Fibroblast of lung (primary cell): ENCODE results near the gene CFAP221. TPM values are rescaled to one million over a fixed set of nuclear protein-coding genes. Genes with fewer than 3 reads are reported as not detected.

Experiments
- DNase-seq, 2 donors: peaks; one replicate each; pipeline versions ENCODE4 v3.0.0 to v3.0.0-alpha.2; 2010; ENCODE audit warnings: low read depth in 2 of 2
- H2AFZ ChIP-seq: 2 replicates; pipeline ENCODE4 v1.5.1; 2012; ENCODE audit warnings: low read length, control low read depth, inconsistent platforms
- H3K27ac ChIP-seq: 2 replicates; pipeline ENCODE4 v1.5.1; 2011; ENCODE audit warnings: low read length, control low read depth; ENCODE audit not compliant: insufficient read depth
- H3K27me3 ChIP-seq: 2 replicates; pipeline ENCODE4 v1.5.1; 2011; ENCODE audit warnings: mild to moderate bottlenecking, low read length; ENCODE audit not compliant: control insufficient read depth, insufficient read depth
- H3K36me3 ChIP-seq: 2 replicates; pipeline ENCODE4 v1.5.1; 2011; ENCODE audit warnings: low read length; ENCODE audit not compliant: control insufficient read depth, insufficient read depth
- H3K4me1 ChIP-seq: 2 replicates; pipeline ENCODE4 v1.5.1; 2011; ENCODE audit warnings: low read length; ENCODE audit not compliant: control insufficient read depth, insufficient read depth; ENCODE audit errors: extremely low read depth
- H3K4me2 ChIP-seq: 2 replicates; pipeline ENCODE4 v1.5.1; 2011; ENCODE audit warnings: low read length, control low read depth; ENCODE audit not compliant: insufficient read depth; ENCODE audit errors: extremely low read depth
- H3K4me3 ChIP-seq, 4 experiments: fragments of 200-600 bp in 1 of 4; sonication (generic) in 1 of 4; replicated peaks in 1 of 4; 2 replicates each; pipeline ENCODE4 v1.5.1; 2011 to 2016; ENCODE audit warnings: low read length in 4 of 4, low read depth in 3 of 4, mild to moderate bottlenecking in 3 of 4, control low read depth in 2 of 4, inconsistent platforms in 1 of 4, mixed read lengths in 1 of 4; ENCODE audit not compliant: insufficient read depth in 1 of 4; ENCODE audit errors: control extremely low read depth in 1 of 4
- H3K79me2 ChIP-seq: 2 replicates; pipeline ENCODE4 v1.5.1; 2012; ENCODE audit warnings: mild to moderate bottlenecking, low read length, inconsistent platforms; ENCODE audit not compliant: control insufficient read depth, insufficient read depth
- H3K9ac ChIP-seq: 2 replicates; pipeline ENCODE4 v1.5.1; 2011; ENCODE audit warnings: mild to moderate bottlenecking, low read length, control low read depth; ENCODE audit not compliant: insufficient read depth
- H3K9me3 ChIP-seq: 2 replicates; pipeline ENCODE4 v1.5.1; 2012; ENCODE audit warnings: low read depth, low read length; ENCODE audit not compliant: control insufficient read depth, insufficient read depth
- H4K20me1 ChIP-seq: 2 replicates; pipeline ENCODE4 v1.5.1; 2011; ENCODE audit warnings: low read length; ENCODE audit not compliant: control insufficient read depth, insufficient read depth; ENCODE audit errors: extremely low read depth
- CTCF ChIP-seq, 2 donors: IDR thresholded peaks in 1 of 2; conservative IDR thresholded peaks in 1 of 2; 1 replicate in 1 of 2; 2 replicates in 1 of 2; pipeline ENCODE4 v1.5.1; 2011 to 2012; ENCODE audit warnings: low read length in 2 of 2, control low read depth in 1 of 2, inconsistent platforms in 1 of 2, low read depth in 1 of 2, mild to moderate bottlenecking in 1 of 2
- EZH2 ChIP-seq: IDR thresholded peaks from 2 replicates; pipeline ENCODE4 v1.5.1; 2012; ENCODE audit warnings: low read length, control low read depth, mild to moderate bottlenecking; ENCODE audit errors: missing control alignments
- polyA plus RNA-seq, 2 donors: library from polyadenylated mRNA; depleted of rRNA in 1 of 2; stranded (reverse) in 1 of 2; unstranded in 1 of 2; fragments of >200 nt; gene quantifications; 2 replicates each; pipeline ENCODE4 v1.2.1, GENCODE V29; 2011 to 2012; ENCODE audit warnings: missing spikeins in 1 of 2
- total RNA-seq: library from RNA; depleted of rRNA; stranded (reverse); fragments of >200 nt; gene quantifications from 2 replicates; pipeline ENCODE4 v1.2.1, GENCODE V29; 2014

Gene CFAP221
- total and polyA plus RNA-seq, 2 donors (not counting 1 experiment from before 2014, with no cell fraction given), result 0.07 TPM; not detected in 1

DNA sequence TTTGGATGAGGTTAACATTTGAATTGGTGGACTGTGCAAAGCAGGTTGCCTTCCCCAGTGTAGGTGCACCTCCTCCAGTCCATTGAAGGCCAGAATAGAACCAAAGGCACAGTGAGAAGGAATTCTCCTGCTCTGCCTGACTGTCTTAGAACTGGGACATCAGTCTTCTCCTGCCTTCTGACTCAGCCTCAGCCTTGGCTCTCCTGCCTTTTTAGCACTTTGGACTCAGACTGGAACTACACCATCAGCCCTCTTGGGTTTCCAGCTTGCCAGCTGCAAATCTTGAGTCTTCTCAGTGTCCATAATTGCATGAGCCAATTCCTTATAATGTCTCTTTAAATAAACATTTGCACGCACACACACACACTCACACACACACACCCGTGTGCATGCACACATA, 126.8 kb downstream of the CFAP221 start:
- Histone ChIP-seq H3K4me3 (no peak overlapping the region), H3K36me3 (no peaks in the 10 kb centered on the region), H4K20me1 (no peaks in the 10 kb centered on the region), H3K27me3 (peaks cover 5% of the 10 kb centered on the region), H3K27ac (no peak overlapping the region), H3K4me1 (no peaks in the 10 kb centered on the region), H3K9ac (no peak overlapping the region), H2AFZ (no peak overlapping the region), H3K9me3 (no peaks in the 10 kb centered on the region), H3K4me2 (no peak overlapping the region), H3K79me2 (no peaks in the 10 kb centered on the region)
- no peak for DNase-seq
- TF ChIP-seq CTCF (conservative IDR thresholded peaks at IDR 0.05 in 1 of 2, IDR thresholded peaks at IDR 0.05 in 1 of 2; ENCODE audit: low read depth in 1 of 2, low read length in 2 of 2), result no peak
- no peak for TF ChIP-seq EZH2

- TF ChIP-seq CTCF (conservative IDR thresholded peaks at IDR 0.05 in 1 of 2, IDR thresholded peaks at IDR 0.05 in 1 of 2; ENCODE audit: low read depth in 1 of 2, low read length in 2 of 2) (no peak), EZH2 (no peak)
- peaks cover 5% of the 10 kb centered on the region for H3K27me3 ChIP-seq
These were observed 127.5 kb downstream of the CFAP221 start for GRCh38 chr2:119671752-119672151.

GRCh38 chr2:119672161-119672862, 128.1 kb downstream of the CFAP221 start:
- no peak overlapping the region for H3K9ac ChIP-seq
- no peak overlapping the region for H3K27ac ChIP-seq
- no peaks in the 10 kb centered on the region for H3K9me3 ChIP-seq
- no peak overlapping the region for H2AFZ ChIP-seq
- no peaks in the 10 kb centered on the region for H3K4me1 ChIP-seq
- no peak overlapping the region for H3K4me3 ChIP-seq
- TF ChIP-seq CTCF (conservative IDR thresholded peaks at IDR 0.05 in 1 of 2, IDR thresholded peaks at IDR 0.05 in 1 of 2; ENCODE audit: low read depth in 1 of 2, low read length in 2 of 2) (no peak), EZH2 (no peak)
- H3K4me2 ChIP-seq, result no peak overlapping the region
- no peak for DNase-seq
- peaks cover 5% of the 10 kb centered on the region for H3K27me3 ChIP-seq
- no peaks in the 10 kb centered on the region for H3K79me2 ChIP-seq
- no peaks in the 10 kb centered on the region for H4K20me1 ChIP-seq
- H3K36me3 ChIP-seq, result no peaks in the 10 kb centered on the region

More at GRCh38 chr2:119671752-119672151, 127.5 kb downstream of the CFAP221 start:
- Histone ChIP-seq H3K36me3 (no peaks in the 10 kb centered on the region), H3K4me2 (no peak overlapping the region), H3K27ac (no peak overlapping the region), H3K4me3 (no peak overlapping the region), H4K20me1 (no peaks in the 10 kb centered on the region), H3K9me3 (no peaks in the 10 kb centered on the region), H2AFZ (no peak overlapping the region), H3K4me1 (no peaks in the 10 kb centered on the region), H3K9ac (no peak overlapping the region), H3K79me2 (no peaks in the 10 kb centered on the region)
- no peak for DNase-seq
